IMR-90 (cell line): ENCODE data around the gene SNAPC2.
"Not testable (repeated sequence)": the region's sequence is repeated elsewhere in the genome, so short reads cannot be mapped to it uniquely, and the experiment has no call there.

Experiments
- RCOR1 ChIP-seq: IDR thresholded peaks from 2 replicates; pipeline ENCODE4 v1.6.1; 2012; ENCODE audit warnings: mild to moderate bottlenecking, low read length, improper control_type of control experiment; ENCODE audit not compliant: insufficient replicate concordance
- TF ChIP-seq, protein P1 (sequence below): conservative IDR thresholded peaks from 2 replicates; pipeline ENCODE4 v1.5.1; 2012; ENCODE audit warnings: mild to moderate bottlenecking, low read depth, low read length, improper control_type of control experiment

DNA sequence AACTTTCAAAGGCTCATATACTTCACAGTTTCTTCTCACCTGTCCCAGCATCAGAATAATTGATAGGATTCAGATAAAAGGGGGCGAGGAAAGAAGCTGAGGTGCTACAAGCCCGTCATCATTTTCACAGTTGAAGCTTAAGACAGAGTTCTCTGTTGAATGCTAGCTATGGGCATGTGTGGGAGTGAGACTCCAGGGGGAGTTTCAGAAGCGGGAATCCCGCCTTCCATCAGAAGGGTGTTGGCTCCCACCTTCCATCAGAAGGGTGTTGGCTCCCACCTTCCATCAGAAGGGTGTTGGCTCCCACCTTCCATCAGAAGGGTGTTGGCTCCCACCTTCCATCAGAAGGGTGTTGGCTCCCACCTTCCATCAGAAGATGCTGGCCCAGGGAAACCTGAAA, 40.9 kb downstream of the SNAPC2 start:
- TF ChIP-seq, protein P1, sequence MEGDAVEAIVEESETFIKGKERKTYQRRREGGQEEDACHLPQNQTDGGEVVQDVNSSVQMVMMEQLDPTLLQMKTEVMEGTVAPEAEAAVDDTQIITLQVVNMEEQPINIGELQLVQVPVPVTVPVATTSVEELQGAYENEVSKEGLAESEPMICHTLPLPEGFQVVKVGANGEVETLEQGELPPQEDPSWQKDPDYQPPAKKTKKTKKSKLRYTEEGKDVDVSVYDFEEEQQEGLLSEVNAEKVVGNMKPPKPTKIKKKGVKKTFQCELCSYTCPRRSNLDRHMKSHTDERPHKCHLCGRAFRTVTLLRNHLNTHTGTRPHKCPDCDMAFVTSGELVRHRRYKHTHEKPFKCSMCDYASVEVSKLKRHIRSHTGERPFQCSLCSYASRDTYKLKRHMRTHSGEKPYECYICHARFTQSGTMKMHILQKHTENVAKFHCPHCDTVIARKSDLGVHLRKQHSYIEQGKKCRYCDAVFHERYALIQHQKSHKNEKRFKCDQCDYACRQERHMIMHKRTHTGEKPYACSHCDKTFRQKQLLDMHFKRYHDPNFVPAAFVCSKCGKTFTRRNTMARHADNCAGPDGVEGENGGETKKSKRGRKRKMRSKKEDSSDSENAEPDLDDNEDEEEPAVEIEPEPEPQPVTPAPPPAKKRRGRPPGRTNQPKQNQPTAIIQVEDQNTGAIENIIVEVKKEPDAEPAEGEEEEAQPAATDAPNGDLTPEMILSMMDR = not testable (repeated sequence)
- TF ChIP-seq RCOR1 = not testable (repeated sequence)
